ENCODE data around the gene KNDC1. TPM values are rescaled to one million over a fixed set of nuclear protein-coding genes. Genes with fewer than 3 reads are reported as not detected.

The KNDC1 gene
- total and polyA plus RNA-seq, 2 experiments from 2014 or later: 1.8 to 16.0 TPM

- no peaks in the 10 kb centered on the region for H3K9me2 ChIP-seq (ENCODE audit: insufficient read depth)
- no peak overlapping the region for H3K4me2 ChIP-seq
- H2AFZ ChIP-seq: no peak overlapping the region
- Mint-ChIP-seq H3K4me1 (no peaks in the 10 kb centered on the region), H3K27me3 (ENCODE audit: insufficient read depth, low read depth, poor library complexity) (peaks cover 2% of the 10 kb centered on the region), H3K36me3 (ENCODE audit: low read depth) (no peaks in the 10 kb centered on the region), H3K9me3 (no peaks in the 10 kb centered on the region), H3K4me3 (no peak overlapping the region), H3K27ac (no peak overlapping the region)
- no peaks in the 10 kb centered on the region for H4K20me1 ChIP-seq (replicated peaks; ENCODE audit: insufficient read depth)
- no peak overlapping the region for H3K4me3 ChIP-seq
- H3K79me2 ChIP-seq (replicated peaks; ENCODE audit: insufficient read depth): no peaks in the 10 kb centered on the region
- H3F3A ChIP-seq (replicated peaks; ENCODE audit: low read depth): no peaks in the 10 kb centered on the region
- no peaks in the 10 kb centered on the region for H3K27me3 ChIP-seq (ENCODE audit: insufficient read depth)
- ATAC-seq: no peak
- TF ChIP-seq NANOG (IDR thresholded peaks at IDR 0.05; ENCODE audit: borderline replicate concordance) (no peak), STAT1 (IDR thresholded peaks at IDR 0.05; ENCODE audit: unreplicated experiment) (no peak), ETS1 (IDR thresholded peaks at IDR 0.05) (no peak), CTCF (conservative IDR thresholded peaks at IDR 0.05; ENCODE audit: low read depth in 2 of 2) (no peak), ZNF114 (CRISPR knock-in tag; IDR thresholded peaks at IDR 0.05) (no peak), CREB1 (CRISPR knock-in tag; IDR thresholded peaks at IDR 0.05; ENCODE audit: low read depth) (no peak), ZNF331 (CRISPR knock-in tag; IDR thresholded peaks at IDR 0.05; ENCODE audit: low read depth) (no peak), REST (IDR thresholded peaks at IDR 0.05; ENCODE audit: unreplicated experiment) (no peak), EZH2phosphoT487 (IDR thresholded peaks at IDR 0.05; ENCODE audit: unreplicated experiment) (no peak), JUNB (IDR thresholded peaks at IDR 0.05; ENCODE audit: unreplicated experiment) (no peak), POLR2AphosphoS5 (IDR thresholded peaks at IDR 0.05; ENCODE audit: low read depth) (no peak), EZH2 (IDR thresholded peaks at IDR 0.05; ENCODE audit: low read depth, unreplicated experiment) (no peak), ZNF462 (CRISPR knock-in tag; IDR thresholded peaks at IDR 0.05) (no peak)
- H3K27ac ChIP-seq (ENCODE audit: low read depth): no peak overlapping the region
- no peaks in the 10 kb centered on the region for H3K4me1 ChIP-seq (ENCODE audit: insufficient read depth)
- no peaks in the 10 kb centered on the region for H3K36me3 ChIP-seq (ENCODE audit: insufficient read depth)
- DNase-seq (ENCODE audit: low spot score): no peak
Observed at GRCh38 chr10:133202778-133203651, 43.0 kb downstream of the KNDC1 start.

Measured in GM23338 (cell line).